HepG2 (cell line): Measurements from ENCODE around the gene ZKSCAN3. TPM values are rescaled to one million over a fixed set of nuclear protein-coding genes. Genes with fewer than 3 reads are reported as not detected.
A peak's percentile ranks its signal among the peaks of the same experiment; 100 is the strongest.

Experiments used
- KDM5A ChIP-seq: fragments of 200-600 bp; sonication (generic); IDR thresholded peaks from 2 replicates; pipeline ENCODE4 v1.7.0; 2018; ENCODE audit warnings: antibody characterized with exemption, mild to moderate bottlenecking, low read length, borderline replicate concordance
- MEF2D ChIP-seq: sonication (generic); formaldehyde crosslinking; IDR thresholded peaks from 2 replicates; pipeline ENCODE4 v1.5.1; 2020; ENCODE audit warnings: mild to moderate bottlenecking, missing genetic modification reagents
- NFIB ChIP-seq: sonication (generic); formaldehyde crosslinking; IDR thresholded peaks from 2 replicates; pipeline ENCODE4 v1.9.0; 2021; ENCODE audit warnings: missing genetic modification reagents, mild to moderate bottlenecking, borderline replicate concordance
- NFKBIZ ChIP-seq: IDR thresholded peaks from 2 replicates; pipeline ENCODE4 v1.6.1; 2018; ENCODE audit warnings: missing genetic modification reagents, missing compliant biosample characterization
- RFX5 ChIP-seq: IDR thresholded peaks from 2 replicates; pipeline ENCODE4 v1.6.1; 2011; ENCODE audit warnings: low read depth, low read length, improper control_type of control experiment
- SCMH1 ChIP-seq: sonication (generic); formaldehyde crosslinking; IDR thresholded peaks from 2 replicates; pipeline ENCODE4 v1.9.0; 2021; ENCODE audit warnings: missing genetic modification reagents, mild to moderate bottlenecking, borderline replicate concordance
- SMAD3 ChIP-seq: sonication (generic); formaldehyde crosslinking; IDR thresholded peaks from 2 replicates; pipeline ENCODE4 v1.4.0; 2020; ENCODE audit warnings: missing genetic modification reagents
- SP2 ChIP-seq: sonication (generic); formaldehyde crosslinking; IDR thresholded peaks from 2 replicates; pipeline ENCODE4 v1.5.1; 2020; ENCODE audit warnings: mild to moderate bottlenecking, missing genetic modification reagents
- TRIM24 ChIP-seq: sonication (generic); formaldehyde crosslinking; IDR thresholded peaks from 2 replicates; pipeline ENCODE4 v1.8.0; 2022; ENCODE audit warnings: mild to moderate bottlenecking, missing genetic modification reagents
- ZC3H4 ChIP-seq: sonication (generic); formaldehyde crosslinking; IDR thresholded peaks from 2 replicates; pipeline ENCODE4 v1.4.0; 2020; ENCODE audit warnings: missing genetic modification reagents, borderline replicate concordance
- ZNF138 ChIP-seq: sonication (generic); formaldehyde crosslinking; IDR thresholded peaks from 2 replicates; pipeline ENCODE4 v1.5.0; 2020; ENCODE audit warnings: mild to moderate bottlenecking, low read depth, missing genetic modification reagents
- ZNF225 ChIP-seq: sonication (generic); formaldehyde crosslinking; IDR thresholded peaks from 2 replicates; pipeline ENCODE4 v1.4.0; 2020; ENCODE audit warnings: mild to moderate bottlenecking, missing genetic modification reagents
- ZNF383 ChIP-seq: sonication (generic); formaldehyde crosslinking; IDR thresholded peaks from 2 replicates; pipeline ENCODE4 v1.4.0; 2020; ENCODE audit warnings: missing genetic modification reagents, mild to moderate bottlenecking, borderline replicate concordance
- ZNF550 ChIP-seq: sonication (generic); formaldehyde crosslinking; IDR thresholded peaks from 2 replicates; pipeline ENCODE4 v1.4.0; 2020; ENCODE audit warnings: mild to moderate bottlenecking, missing genetic modification reagents, borderline replicate concordance
- ZNF577 ChIP-seq: sonication (generic); formaldehyde crosslinking; IDR thresholded peaks from 2 replicates; pipeline ENCODE4 v1.4.0; 2020; ENCODE audit warnings: mild to moderate bottlenecking, low read depth, missing genetic modification reagents, borderline replicate concordance
- ZNF709 ChIP-seq: sonication (generic); formaldehyde crosslinking; IDR thresholded peaks from 2 replicates; pipeline ENCODE4 v1.5.0; 2020; ENCODE audit warnings: mild to moderate bottlenecking, missing genetic modification reagents
- ZNF788 ChIP-seq: sonication (generic); formaldehyde crosslinking; IDR thresholded peaks from 2 replicates; pipeline ENCODE4 v1.5.0; 2020; ENCODE audit warnings: mild to moderate bottlenecking, missing genetic modification reagents, borderline replicate concordance
- ZNF83 ChIP-seq: sonication (generic); formaldehyde crosslinking; IDR thresholded peaks from 2 replicates; pipeline ENCODE4 v1.4.0; 2020; ENCODE audit warnings: missing genetic modification reagents, mild to moderate bottlenecking, borderline replicate concordance
- ZSCAN9 ChIP-seq: IDR thresholded peaks from 2 replicates; pipeline ENCODE4 v1.6.1; 2016; ENCODE audit warnings: borderline replicate concordance
- polyA plus RNA-seq, 8 experiments: library from polyadenylated mRNA; depleted of rRNA in 3 of 8; stranded (reverse) in 7 of 8; unstranded in 1 of 8; fragments of >200 nt; fragmentation: Illumina TruSeq in 4 of 8; extraction: Trizol in 4 of 8; gene quantifications; 2 replicates each; pipeline versions ENCODE4 v1.2.1 to v1.2.3, GENCODE V29; 2011 to 2016; ENCODE audit warnings: low read depth in 4 of 8, missing spikeins in 1 of 8, mixed read lengths in 1 of 8; ENCODE audit not compliant: insufficient read depth in 1 of 8
- total RNA-seq, 5 experiments: library from RNA; depleted of rRNA; stranded (reverse); fragments of >200 nt; fragmentation: Illumina TruSeq; extraction: Trizol; gene quantifications; 2 replicates each; pipeline ENCODE4 v1.2.3, GENCODE V29; 2016; ENCODE audit warnings: low read depth in 1 of 5
- TF ChIP-seq, protein P1 (sequence below): sonication (generic); formaldehyde crosslinking; IDR thresholded peaks from 2 replicates; pipeline ENCODE4 v1.5.0; 2020; ENCODE audit warnings: missing genetic modification reagents
- TF ChIP-seq, protein P2 (sequence below): sonication (generic); formaldehyde crosslinking; IDR thresholded peaks from 2 replicates; pipeline ENCODE4 v1.4.0; 2020; ENCODE audit warnings: missing genetic modification reagents
- TF ChIP-seq, protein P3 (sequence below): sonication (generic); formaldehyde crosslinking; IDR thresholded peaks from 2 replicates; pipeline ENCODE4 v1.5.0; 2020; ENCODE audit warnings: missing genetic modification reagents, mild to moderate bottlenecking, borderline replicate concordance

ZKSCAN3 gene
- total and polyA plus RNA-seq, 2 of the 13 experiments (the other 11 are each of a cell fraction or from before 2014, with no cell fraction given): 3.3 to 7.4 TPM

DNA sequence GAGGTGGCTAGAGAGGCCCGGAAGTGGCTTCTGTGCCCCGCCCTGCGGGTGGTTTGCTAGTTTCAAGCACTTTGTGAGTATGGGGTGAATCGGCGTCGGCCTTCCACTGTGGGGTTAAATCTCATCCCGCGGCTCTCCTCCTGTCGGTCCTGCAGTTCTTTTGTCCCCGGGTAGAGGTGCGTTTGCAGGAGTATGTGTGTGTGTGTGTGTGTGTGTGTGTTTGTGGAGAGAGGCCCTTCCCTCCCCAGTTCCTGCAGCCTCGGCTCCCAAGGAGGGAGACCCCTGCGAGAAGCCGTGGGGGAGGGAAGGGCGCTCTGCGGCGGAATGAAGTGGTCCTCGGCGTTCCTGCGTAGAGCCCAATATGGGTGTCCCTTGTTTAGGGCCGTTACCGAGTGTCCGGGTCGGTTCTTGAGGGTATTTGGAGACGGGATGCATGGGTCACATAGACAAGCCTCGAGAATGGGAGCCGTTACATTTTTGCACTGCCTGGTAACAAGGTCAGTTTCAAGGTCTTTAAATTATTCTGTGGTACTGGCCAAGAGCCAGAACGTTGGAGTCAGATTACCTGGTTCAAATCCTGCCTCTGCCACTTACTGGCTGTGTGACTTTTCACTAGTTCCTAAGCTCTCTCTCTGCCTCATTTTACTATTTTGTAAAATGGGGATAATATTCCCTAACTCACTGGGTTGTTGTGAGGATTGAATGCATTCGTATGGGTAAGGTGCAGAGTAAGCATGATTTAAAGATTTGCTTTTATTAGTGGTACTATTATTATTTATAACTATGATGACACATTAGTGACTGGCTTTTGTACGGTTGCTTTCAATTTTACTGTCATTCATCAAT lies at the start of gene ZKSCAN3 (continued):
- TF ChIP-seq KDM5A (peak; percentile 88; the same call in 1 of the 2 replicates), SMAD3 (peak; percentile 87; the same call in 1 of the 2 replicates), TRIM24 (no peak), ZNF577 (no peak), ZC3H4 (CRISPR knock-in tag) (no peak), ZNF138 (no peak), RFX5 (no peak), NFIB (CRISPR knock-in tag) (no peak), SP2 (CRISPR knock-in tag) (peak; percentile 51; the same call in 1 of the 2 replicates), ZNF383 (peak; percentile 34; the same call in 1 of the 2 replicates), ZNF225 (CRISPR knock-in tag) (peak; percentile 93; the same call in 1 of the 2 replicates), ZNF83 (CRISPR knock-in tag) (0 out of 2 replicates have a peak, but pooled peaks have one; percentile 37), NFKBIZ (CRISPR knock-in tag) (no peak), MEF2D (CRISPR knock-in tag) (no peak), SCMH1 (CRISPR knock-in tag) (no peak), ZSCAN9 (CRISPR knock-in tag) (peak; percentile 71; the same call in 1 of the 2 replicates), ZNF709 (CRISPR knock-in tag) (peak; percentile 66; the same call in 1 of the 2 replicates), ZNF788 (peak; percentile 67; the same call in 1 of the 2 replicates), ZNF550 (peak; percentile 97)
- TF ChIP-seq, protein P1, sequence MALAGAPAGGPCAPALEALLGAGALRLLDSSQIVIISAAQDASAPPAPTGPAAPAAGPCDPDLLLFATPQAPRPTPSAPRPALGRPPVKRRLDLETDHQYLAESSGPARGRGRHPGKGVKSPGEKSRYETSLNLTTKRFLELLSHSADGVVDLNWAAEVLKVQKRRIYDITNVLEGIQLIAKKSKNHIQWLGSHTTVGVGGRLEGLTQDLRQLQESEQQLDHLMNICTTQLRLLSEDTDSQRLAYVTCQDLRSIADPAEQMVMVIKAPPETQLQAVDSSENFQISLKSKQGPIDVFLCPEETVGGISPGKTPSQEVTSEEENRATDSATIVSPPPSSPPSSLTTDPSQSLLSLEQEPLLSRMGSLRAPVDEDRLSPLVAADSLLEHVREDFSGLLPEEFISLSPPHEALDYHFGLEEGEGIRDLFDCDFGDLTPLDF (CRISPR knock-in tag): no peak
- TF ChIP-seq, protein P2, sequence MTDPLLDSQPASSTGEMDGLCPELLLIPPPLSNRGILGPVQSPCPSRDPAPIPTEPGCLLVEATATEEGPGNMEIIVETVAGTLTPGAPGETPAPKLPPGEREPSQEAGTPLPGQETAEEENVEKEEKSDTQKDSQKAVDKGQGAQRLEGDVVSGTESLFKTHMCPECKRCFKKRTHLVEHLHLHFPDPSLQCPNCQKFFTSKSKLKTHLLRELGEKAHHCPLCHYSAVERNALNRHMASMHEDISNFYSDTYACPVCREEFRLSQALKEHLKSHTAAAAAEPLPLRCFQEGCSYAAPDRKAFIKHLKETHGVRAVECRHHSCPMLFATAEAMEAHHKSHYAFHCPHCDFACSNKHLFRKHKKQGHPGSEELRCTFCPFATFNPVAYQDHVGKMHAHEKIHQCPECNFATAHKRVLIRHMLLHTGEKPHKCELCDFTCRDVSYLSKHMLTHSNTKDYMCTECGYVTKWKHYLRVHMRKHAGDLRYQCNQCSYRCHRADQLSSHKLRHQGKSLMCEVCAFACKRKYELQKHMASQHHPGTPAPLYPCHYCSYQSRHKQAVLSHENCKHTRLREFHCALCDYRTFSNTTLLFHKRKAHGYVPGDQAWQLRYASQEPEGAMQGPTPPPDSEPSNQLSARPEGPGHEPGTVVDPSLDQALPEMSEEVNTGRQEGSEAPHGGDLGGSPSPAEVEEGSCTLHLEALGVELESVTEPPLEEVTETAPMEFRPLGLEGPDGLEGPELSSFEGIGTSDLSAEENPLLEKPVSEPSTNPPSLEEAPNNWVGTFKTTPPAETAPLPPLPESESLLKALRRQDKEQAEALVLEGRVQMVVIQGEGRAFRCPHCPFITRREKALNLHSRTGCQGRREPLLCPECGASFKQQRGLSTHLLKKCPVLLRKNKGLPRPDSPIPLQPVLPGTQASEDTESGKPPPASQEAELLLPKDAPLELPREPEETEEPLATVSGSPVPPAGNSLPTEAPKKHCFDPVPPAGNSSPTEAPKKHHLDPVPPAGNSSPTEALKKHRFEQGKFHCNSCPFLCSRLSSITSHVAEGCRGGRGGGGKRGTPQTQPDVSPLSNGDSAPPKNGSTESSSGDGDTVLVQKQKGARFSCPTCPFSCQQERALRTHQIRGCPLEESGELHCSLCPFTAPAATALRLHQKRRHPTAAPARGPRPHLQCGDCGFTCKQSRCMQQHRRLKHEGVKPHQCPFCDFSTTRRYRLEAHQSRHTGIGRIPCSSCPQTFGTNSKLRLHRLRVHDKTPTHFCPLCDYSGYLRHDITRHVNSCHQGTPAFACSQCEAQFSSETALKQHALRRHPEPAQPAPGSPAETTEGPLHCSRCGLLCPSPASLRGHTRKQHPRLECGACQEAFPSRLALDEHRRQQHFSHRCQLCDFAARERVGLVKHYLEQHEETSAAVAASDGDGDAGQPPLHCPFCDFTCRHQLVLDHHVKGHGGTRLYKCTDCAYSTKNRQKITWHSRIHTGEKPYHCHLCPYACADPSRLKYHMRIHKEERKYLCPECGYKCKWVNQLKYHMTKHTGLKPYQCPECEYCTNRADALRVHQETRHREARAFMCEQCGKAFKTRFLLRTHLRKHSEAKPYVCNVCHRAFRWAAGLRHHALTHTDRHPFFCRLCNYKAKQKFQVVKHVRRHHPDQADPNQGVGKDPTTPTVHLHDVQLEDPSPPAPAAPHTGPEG (CRISPR knock-in tag): peak; percentile 42; the same call in 1 of the 2 replicates
- TF ChIP-seq, protein P3, sequence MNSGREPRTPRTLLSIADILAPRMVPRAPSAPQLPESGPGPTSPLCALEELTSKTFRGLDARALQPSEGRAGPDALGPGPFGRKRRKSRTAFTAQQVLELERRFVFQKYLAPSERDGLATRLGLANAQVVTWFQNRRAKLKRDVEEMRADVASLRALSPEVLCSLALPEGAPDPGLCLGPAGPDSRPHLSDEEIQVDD (CRISPR knock-in tag): no peak
